ENCODE measurements around the gene PELI2.

The PELI2 gene

DNA sequence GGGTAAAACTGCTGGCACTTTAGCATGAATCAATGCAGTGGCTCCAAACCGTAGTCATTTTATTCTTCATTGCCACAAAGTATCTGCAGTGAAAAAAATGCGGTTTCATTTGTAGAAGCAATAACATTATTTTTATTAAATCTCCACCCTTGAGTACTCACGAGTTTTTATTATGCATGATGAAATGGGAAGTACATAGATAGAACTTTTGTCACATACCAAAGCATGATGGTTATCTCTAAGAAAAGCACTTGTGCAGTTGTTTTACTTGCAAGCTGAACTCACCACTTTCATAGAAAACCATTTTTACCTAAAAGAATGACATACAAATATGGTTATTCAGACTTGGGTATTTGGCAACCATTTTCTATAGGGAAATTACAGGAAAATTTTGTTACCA, 90.3 kb downstream of the PELI2 start:
- DNase-seq = no peak

DNA sequence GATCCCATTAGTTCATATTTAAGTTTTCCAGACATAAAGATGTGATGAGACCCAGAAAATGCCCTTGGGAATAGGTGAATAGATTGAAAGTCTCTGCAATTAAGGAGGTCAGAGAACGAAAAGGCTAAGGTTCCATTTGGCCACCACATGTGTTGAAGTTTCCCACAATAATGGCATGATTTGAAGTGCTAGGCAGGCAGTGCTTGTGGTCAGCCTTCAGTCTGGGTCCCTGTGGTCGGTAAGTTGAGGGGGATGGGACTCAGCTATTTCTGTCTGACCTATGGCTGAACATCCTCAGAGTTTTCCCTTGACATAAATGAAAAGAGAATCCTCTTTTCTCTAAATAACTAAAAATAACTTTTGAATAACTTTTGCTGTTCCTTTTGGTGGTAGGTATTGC, 92.4 kb downstream of the PELI2 start:
- no peak for DNase-seq

DNA sequence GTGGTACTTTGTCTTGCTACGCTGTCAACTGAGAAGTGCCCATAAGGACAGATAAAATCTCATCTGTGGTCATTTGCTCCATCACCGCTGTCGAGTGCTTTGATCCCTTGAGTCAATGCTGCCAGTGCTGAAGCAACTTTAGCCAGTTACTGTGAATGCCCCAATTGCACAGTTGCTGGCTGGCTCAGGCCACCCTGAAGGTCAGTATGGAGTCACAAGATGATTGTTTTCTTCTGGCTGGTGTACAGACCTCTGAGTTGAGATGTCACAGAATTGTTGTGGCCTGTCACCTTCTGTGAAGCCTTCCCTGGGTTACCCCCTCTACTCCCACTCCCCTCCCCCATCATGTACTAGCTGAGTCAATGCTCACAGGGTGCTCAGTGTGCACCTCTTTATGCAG, 92.9 kb downstream of the PELI2 start:
- DNase-seq = no peak

GRCh38 chr14:56211844-56212243, 93.6 kb downstream of the PELI2 start:
- no peak for DNase-seq

DNA sequence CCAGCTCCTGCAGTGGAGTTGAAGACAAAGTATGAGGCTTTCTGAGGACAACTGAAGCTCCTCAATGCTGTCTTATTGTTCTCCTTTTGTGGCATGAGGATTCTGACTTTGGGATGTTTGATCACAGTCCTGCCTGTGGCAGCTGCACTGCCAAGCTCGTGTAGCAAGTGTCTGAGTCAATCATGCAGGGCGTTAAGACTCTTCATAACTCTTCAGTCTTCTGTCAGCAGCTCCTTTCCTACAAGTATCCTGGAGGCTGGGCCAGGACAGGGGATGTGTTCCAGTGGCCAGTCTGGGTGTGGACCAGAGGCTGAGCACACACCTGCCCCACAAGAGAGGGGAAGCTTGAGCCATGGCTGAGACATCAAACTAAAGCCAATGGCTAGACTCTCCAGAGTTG, 94.3 kb downstream of the PELI2 start:
- no peak for DNase-seq

DNA sequence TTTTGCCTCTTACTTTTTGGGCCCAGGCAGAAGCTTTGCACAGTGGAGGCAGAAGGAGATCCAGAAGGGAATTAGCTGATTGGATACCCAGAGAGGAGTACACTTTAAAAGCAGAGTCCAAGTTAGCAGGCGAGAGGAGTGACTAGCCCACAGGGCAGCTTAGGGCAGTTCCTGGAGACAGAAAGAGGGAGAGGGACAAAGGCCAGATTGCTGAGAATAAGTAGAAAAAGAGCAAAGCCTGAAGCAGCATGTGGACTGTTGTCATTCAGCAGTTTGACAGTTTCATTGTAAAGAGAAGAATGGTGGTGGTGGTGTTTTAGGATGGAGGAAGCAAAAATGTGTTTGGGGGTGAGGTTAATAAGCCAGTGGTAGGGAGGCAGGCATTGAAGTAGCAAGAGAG, 95.1 kb downstream of the PELI2 start:
- DNase-seq = no peak

- DNase-seq = no peak
These were observed 97.0 kb downstream of the PELI2 start for GRCh38 chr14:56215180-56215579.

DNA sequence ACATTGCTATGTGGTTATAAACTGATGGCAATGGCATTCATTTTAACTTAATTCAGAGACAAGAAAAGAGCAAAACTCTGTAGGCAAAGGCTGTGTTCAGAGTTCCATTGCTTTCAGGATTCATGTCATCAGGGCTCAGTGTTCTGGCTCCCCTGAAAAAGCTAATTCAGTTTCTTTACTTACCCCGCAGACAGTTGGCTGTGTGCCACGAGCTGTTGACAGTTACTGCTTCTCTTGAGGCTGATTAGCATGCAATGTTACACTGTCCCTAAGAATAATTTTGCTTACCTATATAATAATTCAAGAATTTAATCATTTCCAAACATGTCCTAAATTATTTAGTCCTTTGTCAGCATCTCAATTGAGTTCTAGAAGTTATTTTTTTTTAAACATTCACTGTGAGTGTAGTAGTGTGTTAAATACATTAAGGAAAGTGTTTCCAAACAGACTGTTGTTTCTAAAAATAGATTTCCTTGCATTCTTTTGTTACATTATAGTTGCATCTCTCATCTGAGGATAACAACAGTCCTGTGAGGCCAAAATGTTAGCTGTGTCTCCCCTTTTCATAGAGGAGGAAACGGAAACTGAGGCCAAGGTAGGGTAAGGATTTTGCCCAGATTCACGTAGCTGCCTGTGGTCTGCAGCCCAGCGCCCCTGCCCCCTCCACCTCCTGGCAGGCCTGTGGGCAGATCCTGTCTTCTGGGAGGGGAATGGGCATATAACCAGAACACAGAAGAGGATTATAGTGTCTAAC, 98.6 kb downstream of the PELI2 start:
- no peak for DNase-seq

GRCh38 chr14:56217380-56218045, 99.3 kb downstream of the PELI2 start:
- DNase-seq = no peak

DNA sequence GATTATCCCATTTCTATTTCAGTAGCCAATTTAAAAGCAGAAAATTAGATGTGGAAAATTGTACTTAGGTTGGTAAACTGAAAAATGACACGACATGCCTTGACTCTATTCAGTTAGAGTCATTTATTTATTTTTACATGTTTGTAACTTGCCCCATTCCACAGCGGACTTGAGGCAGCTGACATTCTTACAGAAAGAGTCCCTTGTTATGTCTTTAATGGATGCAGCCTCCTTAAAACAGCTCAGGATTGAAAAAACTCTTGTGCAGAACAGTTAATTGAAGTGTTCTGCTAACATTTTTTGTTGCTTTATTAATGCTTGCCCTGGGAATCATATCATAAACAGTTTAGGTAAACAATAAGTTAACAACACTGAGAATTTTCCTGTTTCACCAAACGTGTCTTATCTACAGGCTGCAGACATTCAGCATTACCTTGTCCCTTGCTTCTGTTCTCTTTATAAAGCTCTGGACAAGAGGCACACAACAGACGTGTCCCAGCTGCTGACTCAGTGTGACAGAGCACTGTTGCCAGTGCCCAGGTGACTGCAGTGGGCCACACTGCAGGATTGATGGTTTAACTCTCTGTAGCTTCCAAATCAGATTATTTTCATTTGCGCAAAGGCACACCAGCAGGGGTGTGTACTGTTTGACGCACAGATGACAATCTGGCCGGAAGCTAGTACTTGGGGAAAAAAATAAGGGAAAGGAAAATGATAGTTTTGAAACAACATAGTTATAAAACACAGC, 101.6 kb downstream of the PELI2 start:
- DNase-seq = no peak

GRCh38 chr14:56221382-56222128, 103.3 kb downstream of the PELI2 start:
- DNase-seq = no peak

- DNase-seq = no peak
These were observed 106.0 kb downstream of the PELI2 start for GRCh38 chr14:56224229-56224628.

GRCh38 chr14:56224691-56225681, 106.8 kb downstream of the PELI2 start:
- no peak for DNase-seq

DNA sequence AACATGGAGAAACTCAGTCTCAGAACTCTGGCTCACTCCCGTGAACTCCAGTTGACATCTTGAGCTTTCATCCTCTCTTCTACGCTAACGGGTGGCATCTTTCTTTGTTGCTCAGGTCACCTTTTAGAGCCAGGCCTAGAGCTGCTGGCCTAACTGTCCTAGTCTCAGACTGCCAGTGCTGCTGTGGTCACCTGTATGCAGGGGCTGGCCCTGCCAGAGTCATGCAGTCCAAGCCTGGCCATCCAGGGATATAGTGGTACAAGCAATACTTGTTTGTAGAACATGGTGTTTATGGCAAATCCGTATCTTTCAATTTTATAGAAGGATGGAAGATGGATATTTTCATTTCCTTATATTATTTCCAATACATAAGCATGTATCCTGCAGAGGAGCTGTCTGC, 117.2 kb downstream of the PELI2 start:
- DNase-seq = no peak

DNA sequence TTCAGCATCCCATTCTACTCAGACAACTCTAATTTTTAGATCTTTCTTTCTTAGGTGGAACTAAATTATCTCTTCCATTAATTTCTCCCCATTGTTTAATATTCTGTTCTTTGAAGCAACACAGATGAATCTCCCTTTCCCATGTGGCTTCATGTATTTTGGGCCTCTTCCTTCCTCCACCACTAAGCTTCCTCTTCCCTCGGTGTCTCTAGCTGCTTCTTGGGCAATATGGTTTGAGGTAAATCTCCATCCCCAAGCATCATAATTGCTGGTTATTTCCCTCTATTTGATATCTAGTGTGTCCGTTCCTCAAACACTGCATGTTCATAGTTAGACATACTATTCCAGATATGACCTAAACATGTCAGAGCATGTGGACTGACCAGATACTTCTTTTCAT, 119.2 kb downstream of the PELI2 start:
- no peak for DNase-seq

GRCh38 chr14:56241461-56241860, 123.2 kb downstream of the PELI2 start:
- no peak for DNase-seq

DNA sequence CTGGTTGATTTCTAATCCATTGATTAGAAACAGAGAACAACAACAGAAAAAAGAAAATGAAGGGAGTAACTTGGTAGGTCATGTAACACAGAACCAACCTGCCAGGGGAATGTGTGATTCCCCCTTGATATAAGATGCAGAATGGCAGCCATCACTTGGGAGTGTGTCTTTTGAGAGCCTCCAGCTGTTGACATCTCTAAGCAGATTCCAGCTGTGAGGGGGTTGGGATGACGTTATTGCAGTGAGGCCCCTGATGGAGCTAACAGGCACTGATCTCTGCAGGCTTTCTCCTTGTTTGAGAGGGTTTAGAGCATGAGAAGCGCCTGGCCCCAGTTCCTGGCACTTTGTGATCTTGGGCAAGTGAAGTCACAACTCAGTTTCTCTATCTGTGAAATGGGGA, 124.9 kb downstream of the PELI2 start:
- DNase-seq = no peak

DNA sequence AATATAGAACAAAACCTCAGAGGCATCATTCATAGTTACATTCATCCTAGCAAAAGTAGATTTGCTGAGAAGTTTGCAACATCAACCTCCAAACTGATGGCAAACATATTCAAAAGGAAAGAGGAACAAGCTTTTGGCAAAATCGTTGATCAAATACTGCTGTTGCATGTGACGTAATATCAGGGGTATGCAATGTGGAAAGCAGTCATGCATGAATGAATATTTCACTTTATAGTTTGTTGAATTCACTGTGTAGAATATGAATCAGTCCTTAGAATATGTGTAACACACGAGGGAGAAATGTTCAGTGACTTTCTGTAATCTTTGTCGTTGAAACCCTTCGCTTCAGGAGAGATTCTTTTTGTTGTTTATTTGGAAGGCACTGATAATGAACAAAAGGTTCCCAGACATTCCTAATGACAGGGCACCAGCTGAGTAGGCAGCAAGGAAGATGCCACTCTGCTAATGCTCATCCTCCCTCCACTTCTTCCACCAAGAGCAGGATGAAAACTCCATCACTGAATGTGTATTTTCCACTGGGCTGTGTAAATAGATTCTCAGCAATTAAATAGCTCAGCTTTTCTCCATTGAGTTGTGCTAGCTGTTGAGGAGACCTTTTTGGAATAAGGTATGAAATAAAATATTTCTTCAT, 126.1 kb downstream of the PELI2 start:
- DNase-seq = no peak

GRCh38 chr14:56247495-56248200, 129.4 kb downstream of the PELI2 start:
- no peak for DNase-seq

DNA sequence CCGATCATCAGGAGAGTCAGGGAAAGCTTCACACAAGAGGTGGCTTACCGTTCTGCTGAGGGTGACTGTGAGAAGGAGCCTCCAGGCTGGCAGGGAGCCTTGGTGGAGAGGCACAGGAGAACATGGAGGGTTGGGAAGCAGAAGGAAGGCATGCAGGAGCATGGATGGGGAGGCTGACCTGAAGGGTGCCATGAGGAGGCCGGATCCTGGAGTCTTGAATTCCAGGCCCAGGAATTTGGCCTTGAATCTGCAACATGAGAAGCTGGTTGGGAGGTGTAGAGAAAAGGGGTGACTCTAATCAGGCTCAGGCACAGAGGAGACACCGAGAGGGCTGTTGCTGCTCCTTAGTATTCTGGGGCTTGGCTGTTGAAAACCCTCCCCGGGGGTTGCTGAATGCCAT, 130.2 kb downstream of the PELI2 start:
- no peak for DNase-seq

- DNase-seq = no peak
These were observed 142.8 kb downstream of the PELI2 start for GRCh38 chr14:56261046-56261445.
